ENCODE data around the gene IYD.

Gene IYD

DNA sequence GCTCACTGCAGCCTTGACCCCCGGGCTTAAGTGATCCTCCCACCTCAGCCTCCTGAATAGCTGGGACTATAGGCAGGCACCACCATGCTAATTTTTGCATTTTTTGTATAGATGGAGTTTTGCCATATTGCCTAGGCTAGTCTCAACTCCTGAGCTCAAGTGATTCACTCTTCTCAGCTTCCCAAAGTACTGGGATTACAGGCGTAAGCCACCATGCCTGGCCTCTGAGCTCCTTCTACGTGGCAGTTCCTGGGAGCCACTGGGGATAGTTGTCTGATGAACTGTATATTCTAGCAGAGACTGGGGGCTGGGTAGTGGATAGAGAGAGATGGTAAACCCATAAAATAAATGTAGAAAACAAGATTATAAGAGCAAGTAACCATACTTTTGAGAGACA lies 26.1 kb downstream of the IYD start:
- no peak for DNase-seq (ENCODE audit: low spot score)

GRCh38 chr6:150395388-150396009 lies 26.7 kb downstream of the IYD start:
- DNase-seq (ENCODE audit: low spot score), result peak; percentile 75

GRCh38 chr6:150403458-150404246 lies 34.8 kb downstream of the IYD start:
- peak; percentile 32 for DNase-seq (ENCODE audit: low spot score)

DNA sequence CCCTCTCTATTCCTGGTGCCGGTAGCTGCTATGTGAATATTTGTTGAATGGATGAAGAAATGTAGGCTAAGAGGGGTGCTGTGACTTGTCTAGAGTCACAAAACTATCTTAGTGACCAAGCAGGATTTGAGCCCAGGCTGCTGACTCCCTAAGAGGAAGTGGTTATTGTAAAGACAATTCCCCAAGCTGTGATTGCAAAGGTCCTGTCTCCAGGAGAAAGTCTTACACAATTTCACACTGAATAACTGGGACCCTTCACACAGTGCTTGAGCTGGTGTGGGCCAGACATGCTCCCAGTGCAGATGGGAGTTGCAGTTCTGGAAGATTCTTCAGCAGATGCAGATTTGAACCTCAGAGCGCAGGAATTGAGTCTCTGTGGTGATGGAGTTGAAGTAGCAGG lies 38.1 kb downstream of the IYD start:
- DNase-seq (ENCODE audit: low spot score), result no peak

GRCh38 chr6:150408842-150409241 lies 40.0 kb downstream of the IYD start:
- DNase-seq (ENCODE audit: low spot score), result no peak

DNA sequence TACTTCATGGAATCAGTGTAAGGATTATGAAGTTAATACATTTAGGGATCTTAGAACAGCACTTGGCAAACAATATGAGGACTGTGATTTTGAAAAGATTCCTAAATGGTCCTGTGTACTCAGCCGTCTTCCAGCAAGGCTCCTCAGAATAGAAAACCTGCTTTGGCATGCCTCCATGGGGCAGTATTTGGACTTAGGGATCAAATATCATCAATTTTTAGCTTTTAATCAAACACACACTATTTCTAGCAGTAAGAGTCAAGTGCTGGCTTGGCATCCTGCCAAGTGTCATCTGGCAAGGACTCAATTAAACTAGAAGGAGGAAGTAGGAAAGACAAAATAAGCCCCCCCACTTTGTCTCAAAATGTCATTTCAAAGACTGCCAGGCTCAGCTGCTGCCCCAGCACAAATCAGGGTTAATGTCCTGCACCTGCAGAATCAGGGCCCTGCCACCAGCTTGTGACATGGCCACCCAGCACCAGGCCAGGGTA lies 40.8 kb downstream of the IYD start:
- DNase-seq (ENCODE audit: low spot score), result no peak

DNA sequence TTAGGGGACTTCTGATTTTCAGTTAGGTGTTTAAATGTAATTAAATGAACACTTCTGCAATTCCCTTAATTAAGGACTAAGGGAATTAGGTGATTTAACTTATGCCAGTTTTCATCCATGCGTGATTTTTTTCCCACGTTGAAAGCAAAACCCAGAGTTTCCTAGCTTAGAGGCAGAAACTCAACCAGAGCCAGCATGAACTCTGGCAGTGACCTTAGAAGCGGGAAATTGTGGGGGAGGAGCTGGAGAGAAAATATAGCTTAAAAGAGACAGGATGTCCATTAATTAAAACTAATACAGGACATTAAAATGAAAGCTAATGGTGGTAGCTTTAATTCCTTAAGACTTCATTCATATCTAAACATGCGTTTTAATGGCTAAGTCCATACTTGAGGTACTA lies 41.6 kb downstream of the IYD start:
- DNase-seq (ENCODE audit: low spot score), result no peak

GRCh38 chr6:150410906-150411305 lies 42.1 kb downstream of the IYD start:
- DNase-seq (ENCODE audit: low spot score), result no peak

GRCh38 chr6:150412221-150412620 lies 43.4 kb downstream of the IYD start:
- no peak for DNase-seq (ENCODE audit: low spot score)

- no peak for DNase-seq (ENCODE audit: low spot score)
These were observed 44.4 kb downstream of the IYD start for GRCh38 chr6:150413198-150413597.

GRCh38 chr6:150413781-150414281 lies 45.0 kb downstream of the IYD start:
- DNase-seq (ENCODE audit: low spot score), result no peak

- no peak for DNase-seq (ENCODE audit: low spot score)
These were observed 47.3 kb downstream of the IYD start for GRCh38 chr6:150416128-150416527.

DNA sequence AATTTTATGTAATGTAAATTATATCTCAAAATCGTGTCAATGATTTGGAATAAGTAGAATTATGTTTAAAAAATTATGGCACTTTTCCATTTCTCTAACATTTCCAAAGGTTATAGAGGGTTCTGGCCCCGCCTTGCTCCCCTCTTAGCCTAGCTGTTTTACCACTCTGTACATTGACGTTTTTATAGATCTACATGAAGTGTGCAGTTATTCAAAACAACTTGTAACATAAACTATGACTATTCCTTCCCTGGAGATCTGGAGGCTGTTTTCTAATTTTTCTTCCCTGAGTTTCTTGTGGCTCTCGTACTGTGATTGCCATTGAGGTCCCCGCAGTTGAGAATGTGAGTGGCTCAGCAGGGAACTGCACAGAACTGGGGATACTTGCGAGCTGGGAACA lies 48.4 kb downstream of the IYD start:
- DNase-seq (ENCODE audit: low spot score), result no peak

- peak; percentile 72 for DNase-seq (ENCODE audit: low spot score)
These were observed 49.4 kb downstream of the IYD start for GRCh38 chr6:150417899-150418826.

GRCh38 chr6:150418827-150419594 lies 50.2 kb downstream of the IYD start:
- peak; percentile 69 for DNase-seq (ENCODE audit: low spot score)

- no peak for DNase-seq (ENCODE audit: low spot score)
These were observed 51.6 kb downstream of the IYD start for GRCh38 chr6:150420428-150420827.

- DNase-seq (ENCODE audit: low spot score), result no peak
These were observed 52.1 kb downstream of the IYD start for GRCh38 chr6:150420926-150421325.

- DNase-seq (ENCODE audit: low spot score), result no peak
These were observed 56.7 kb downstream of the IYD start for GRCh38 chr6:150425508-150425907.

- DNase-seq (ENCODE audit: low spot score), result no peak
These were observed 57.4 kb downstream of the IYD start for GRCh38 chr6:150426198-150426597.

DNA sequence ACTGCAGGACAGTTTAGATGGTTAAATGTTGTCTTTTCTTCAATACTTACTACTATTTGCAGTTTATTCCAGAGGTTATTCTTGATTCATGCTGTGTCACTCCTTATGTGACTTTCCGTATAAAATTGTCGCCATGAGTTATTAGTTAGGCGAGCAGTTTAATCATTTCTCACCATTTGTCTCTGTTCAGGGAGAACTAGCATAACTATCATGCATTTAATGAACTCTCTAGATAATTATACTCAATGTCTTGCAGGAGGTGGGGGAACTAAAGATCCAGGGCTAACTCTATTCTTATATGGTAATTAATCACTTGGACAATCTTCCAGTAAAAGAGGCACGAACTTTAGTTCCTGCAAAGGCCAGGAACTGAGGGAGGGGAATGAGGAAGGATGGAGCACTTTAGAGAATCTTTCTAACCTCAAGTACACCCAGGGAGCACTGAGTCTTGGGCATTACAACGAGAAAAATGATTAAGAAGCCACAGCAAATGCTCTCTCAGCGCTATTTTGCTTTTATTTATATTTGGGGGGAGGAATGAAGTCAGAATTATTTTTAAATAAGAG lies 58.3 kb downstream of the IYD start:
- no peak for DNase-seq (ENCODE audit: low spot score)

DNA sequence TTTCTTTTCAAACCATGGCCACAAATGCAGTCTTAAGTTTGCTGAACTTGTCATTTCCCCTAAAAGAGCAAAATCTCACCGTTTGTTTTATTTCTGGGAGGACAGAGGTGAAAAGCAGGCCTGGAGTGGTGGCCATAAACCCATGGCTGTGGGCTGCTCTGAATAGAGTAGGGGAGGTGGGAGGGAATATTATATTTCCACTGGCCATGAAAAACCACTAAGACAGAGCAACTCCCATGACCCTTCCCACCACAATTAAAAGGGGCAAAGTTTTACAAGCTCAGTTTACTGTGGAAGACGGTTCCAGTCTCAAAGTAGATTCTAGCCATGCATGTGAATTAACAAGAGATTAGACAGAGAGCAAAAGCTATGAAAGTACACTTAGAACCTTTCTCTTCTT lies 59.0 kb downstream of the IYD start:
- no peak for DNase-seq (ENCODE audit: low spot score)
